Astrocyte (in vitro differentiated cells and primary cell): Measurements from ENCODE around the gene FNDC3B.

ENCODE experiments used
- EZH2 ChIP-seq: IDR thresholded peaks from 2 replicates; pipeline ENCODE4 v1.6.1; 2012; ENCODE audit warnings: mild to moderate bottlenecking, low read length, inconsistent platforms; ENCODE audit not compliant: insufficient read depth
- TF ChIP-seq, protein P1 (sequence below): IDR thresholded peaks from 2 replicates; pipeline ENCODE4 v1.5.1; 2011; ENCODE audit warnings: low read depth, mild to moderate bottlenecking, inconsistent platforms, low read length, moderate library complexity; ENCODE audit not compliant: insufficient read depth

DNA sequence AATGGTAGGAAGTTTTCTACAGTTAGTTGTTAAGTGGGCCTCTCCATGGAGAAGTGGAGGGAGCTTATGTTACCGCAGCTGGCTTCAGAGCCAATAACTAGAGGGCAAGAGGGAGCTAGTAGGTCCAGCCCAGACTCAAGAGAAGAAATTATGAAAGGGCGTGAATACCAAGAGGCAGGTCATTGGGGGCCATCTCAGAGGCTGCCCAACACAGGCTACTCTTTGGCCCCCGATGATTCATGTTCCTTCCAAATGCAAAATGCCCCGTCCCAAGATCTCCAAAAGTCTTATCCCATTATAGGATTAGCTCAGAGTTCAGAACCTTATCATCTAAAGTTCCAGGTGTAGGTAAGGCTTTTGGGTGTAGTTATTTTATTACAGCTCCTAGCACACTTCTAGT, 94.5 kb downstream of the FNDC3B start:
- TF ChIP-seq, protein P1, sequence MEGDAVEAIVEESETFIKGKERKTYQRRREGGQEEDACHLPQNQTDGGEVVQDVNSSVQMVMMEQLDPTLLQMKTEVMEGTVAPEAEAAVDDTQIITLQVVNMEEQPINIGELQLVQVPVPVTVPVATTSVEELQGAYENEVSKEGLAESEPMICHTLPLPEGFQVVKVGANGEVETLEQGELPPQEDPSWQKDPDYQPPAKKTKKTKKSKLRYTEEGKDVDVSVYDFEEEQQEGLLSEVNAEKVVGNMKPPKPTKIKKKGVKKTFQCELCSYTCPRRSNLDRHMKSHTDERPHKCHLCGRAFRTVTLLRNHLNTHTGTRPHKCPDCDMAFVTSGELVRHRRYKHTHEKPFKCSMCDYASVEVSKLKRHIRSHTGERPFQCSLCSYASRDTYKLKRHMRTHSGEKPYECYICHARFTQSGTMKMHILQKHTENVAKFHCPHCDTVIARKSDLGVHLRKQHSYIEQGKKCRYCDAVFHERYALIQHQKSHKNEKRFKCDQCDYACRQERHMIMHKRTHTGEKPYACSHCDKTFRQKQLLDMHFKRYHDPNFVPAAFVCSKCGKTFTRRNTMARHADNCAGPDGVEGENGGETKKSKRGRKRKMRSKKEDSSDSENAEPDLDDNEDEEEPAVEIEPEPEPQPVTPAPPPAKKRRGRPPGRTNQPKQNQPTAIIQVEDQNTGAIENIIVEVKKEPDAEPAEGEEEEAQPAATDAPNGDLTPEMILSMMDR = no peak
- TF ChIP-seq EZH2 = no peak
